GM23338 (cell line): ENCODE data around the gene SEZ6.

Experiments used
- CREB1 ChIP-seq: fragments of 250-450 bp; sonication (Bioruptor Pico); IDR thresholded peaks from 2 replicates; pipeline ENCODE4 v1.5.0; 2020; ENCODE audit warnings: low read depth, mild to moderate bottlenecking, moderate library complexity
- ETS1 ChIP-seq: IDR thresholded peaks from 2 replicates; pipeline ENCODE4 v1.6.1; 2016; ENCODE audit warnings: antibody characterized with exemption
- EZH2 ChIP-seq: fragments of 200-600 bp; sonication (generic); IDR thresholded peaks from one replicate; pipeline ENCODE4 v1.8.0; 2017; ENCODE audit warnings: antibody characterized with exemption, mild to moderate bottlenecking, low read depth; ENCODE audit not compliant: unreplicated experiment
- EZH2phosphoT487 ChIP-seq: fragments of 200-600 bp; sonication (generic); IDR thresholded peaks from one replicate; pipeline ENCODE4 v1.8.1; 2018; ENCODE audit warnings: antibody characterized with exemption; ENCODE audit not compliant: unreplicated experiment
- JUNB ChIP-seq: IDR thresholded peaks from one replicate; pipeline ENCODE4 v1.6.1; 2016; ENCODE audit warnings: antibody characterized with exemption; ENCODE audit not compliant: unreplicated experiment
- NANOG ChIP-seq: IDR thresholded peaks from 2 replicates; pipeline ENCODE4 v1.6.1; 2016; ENCODE audit warnings: antibody characterized with exemption, borderline replicate concordance
- POLR2AphosphoS5 ChIP-seq: IDR thresholded peaks from 2 replicates; pipeline ENCODE4 v1.6.1; 2016; ENCODE audit warnings: antibody characterized with exemption, low read depth
- REST ChIP-seq: IDR thresholded peaks from one replicate; pipeline ENCODE4 v1.6.1; 2018; ENCODE audit warnings: antibody characterized with exemption; ENCODE audit not compliant: unreplicated experiment
- STAT1 ChIP-seq: IDR thresholded peaks from one replicate; pipeline ENCODE4 v1.6.1; 2016; ENCODE audit warnings: antibody characterized with exemption; ENCODE audit not compliant: unreplicated experiment
- ZNF114 ChIP-seq: fragments of 250-450 bp; sonication (Bioruptor Pico); IDR thresholded peaks from 2 replicates; pipeline ENCODE4 v1.5.0; 2020; ENCODE audit warnings: mild to moderate bottlenecking, moderate library complexity
- TF ChIP-seq, protein P1 (sequence below), 2 experiments: fragments of 200-600 bp in 1 of 2; sonication (generic) in 1 of 2; conservative IDR thresholded peaks; 2 replicates each; pipeline versions ENCODE4 v1.5.1 to v1.6.1; 2016 to 2017; ENCODE audit warnings: antibody characterized with exemption in 2 of 2, low read depth in 2 of 2, mild to moderate bottlenecking in 2 of 2, moderate library complexity in 1 of 2
- TF ChIP-seq, protein P2 (sequence below): fragments of 250-450 bp; sonication (Bioruptor Pico); IDR thresholded peaks from 2 replicates; pipeline ENCODE4 v1.5.0; 2020; ENCODE audit warnings: mild to moderate bottlenecking, moderate library complexity

GRCh38 chr17:29038085-29038795 is 32.4 kb upstream of the SEZ6 start:
- TF ChIP-seq, protein P1, sequence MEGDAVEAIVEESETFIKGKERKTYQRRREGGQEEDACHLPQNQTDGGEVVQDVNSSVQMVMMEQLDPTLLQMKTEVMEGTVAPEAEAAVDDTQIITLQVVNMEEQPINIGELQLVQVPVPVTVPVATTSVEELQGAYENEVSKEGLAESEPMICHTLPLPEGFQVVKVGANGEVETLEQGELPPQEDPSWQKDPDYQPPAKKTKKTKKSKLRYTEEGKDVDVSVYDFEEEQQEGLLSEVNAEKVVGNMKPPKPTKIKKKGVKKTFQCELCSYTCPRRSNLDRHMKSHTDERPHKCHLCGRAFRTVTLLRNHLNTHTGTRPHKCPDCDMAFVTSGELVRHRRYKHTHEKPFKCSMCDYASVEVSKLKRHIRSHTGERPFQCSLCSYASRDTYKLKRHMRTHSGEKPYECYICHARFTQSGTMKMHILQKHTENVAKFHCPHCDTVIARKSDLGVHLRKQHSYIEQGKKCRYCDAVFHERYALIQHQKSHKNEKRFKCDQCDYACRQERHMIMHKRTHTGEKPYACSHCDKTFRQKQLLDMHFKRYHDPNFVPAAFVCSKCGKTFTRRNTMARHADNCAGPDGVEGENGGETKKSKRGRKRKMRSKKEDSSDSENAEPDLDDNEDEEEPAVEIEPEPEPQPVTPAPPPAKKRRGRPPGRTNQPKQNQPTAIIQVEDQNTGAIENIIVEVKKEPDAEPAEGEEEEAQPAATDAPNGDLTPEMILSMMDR (conservative IDR thresholded peaks at IDR 0.05; ENCODE audit: low read depth in 2 of 2), result no peak
- TF ChIP-seq POLR2AphosphoS5, result no peak
- no peak for TF ChIP-seq EZH2phosphoT487
- no peak for TF ChIP-seq EZH2
- TF ChIP-seq REST, result no peak
- no peak for TF ChIP-seq ZNF114 (CRISPR knock-in tag)
- TF ChIP-seq ETS1, result no peak
- TF ChIP-seq STAT1, result no peak
- no peak for TF ChIP-seq CREB1
- TF ChIP-seq JUNB, result no peak
- TF ChIP-seq NANOG, result no peak
- TF ChIP-seq, protein P2, sequence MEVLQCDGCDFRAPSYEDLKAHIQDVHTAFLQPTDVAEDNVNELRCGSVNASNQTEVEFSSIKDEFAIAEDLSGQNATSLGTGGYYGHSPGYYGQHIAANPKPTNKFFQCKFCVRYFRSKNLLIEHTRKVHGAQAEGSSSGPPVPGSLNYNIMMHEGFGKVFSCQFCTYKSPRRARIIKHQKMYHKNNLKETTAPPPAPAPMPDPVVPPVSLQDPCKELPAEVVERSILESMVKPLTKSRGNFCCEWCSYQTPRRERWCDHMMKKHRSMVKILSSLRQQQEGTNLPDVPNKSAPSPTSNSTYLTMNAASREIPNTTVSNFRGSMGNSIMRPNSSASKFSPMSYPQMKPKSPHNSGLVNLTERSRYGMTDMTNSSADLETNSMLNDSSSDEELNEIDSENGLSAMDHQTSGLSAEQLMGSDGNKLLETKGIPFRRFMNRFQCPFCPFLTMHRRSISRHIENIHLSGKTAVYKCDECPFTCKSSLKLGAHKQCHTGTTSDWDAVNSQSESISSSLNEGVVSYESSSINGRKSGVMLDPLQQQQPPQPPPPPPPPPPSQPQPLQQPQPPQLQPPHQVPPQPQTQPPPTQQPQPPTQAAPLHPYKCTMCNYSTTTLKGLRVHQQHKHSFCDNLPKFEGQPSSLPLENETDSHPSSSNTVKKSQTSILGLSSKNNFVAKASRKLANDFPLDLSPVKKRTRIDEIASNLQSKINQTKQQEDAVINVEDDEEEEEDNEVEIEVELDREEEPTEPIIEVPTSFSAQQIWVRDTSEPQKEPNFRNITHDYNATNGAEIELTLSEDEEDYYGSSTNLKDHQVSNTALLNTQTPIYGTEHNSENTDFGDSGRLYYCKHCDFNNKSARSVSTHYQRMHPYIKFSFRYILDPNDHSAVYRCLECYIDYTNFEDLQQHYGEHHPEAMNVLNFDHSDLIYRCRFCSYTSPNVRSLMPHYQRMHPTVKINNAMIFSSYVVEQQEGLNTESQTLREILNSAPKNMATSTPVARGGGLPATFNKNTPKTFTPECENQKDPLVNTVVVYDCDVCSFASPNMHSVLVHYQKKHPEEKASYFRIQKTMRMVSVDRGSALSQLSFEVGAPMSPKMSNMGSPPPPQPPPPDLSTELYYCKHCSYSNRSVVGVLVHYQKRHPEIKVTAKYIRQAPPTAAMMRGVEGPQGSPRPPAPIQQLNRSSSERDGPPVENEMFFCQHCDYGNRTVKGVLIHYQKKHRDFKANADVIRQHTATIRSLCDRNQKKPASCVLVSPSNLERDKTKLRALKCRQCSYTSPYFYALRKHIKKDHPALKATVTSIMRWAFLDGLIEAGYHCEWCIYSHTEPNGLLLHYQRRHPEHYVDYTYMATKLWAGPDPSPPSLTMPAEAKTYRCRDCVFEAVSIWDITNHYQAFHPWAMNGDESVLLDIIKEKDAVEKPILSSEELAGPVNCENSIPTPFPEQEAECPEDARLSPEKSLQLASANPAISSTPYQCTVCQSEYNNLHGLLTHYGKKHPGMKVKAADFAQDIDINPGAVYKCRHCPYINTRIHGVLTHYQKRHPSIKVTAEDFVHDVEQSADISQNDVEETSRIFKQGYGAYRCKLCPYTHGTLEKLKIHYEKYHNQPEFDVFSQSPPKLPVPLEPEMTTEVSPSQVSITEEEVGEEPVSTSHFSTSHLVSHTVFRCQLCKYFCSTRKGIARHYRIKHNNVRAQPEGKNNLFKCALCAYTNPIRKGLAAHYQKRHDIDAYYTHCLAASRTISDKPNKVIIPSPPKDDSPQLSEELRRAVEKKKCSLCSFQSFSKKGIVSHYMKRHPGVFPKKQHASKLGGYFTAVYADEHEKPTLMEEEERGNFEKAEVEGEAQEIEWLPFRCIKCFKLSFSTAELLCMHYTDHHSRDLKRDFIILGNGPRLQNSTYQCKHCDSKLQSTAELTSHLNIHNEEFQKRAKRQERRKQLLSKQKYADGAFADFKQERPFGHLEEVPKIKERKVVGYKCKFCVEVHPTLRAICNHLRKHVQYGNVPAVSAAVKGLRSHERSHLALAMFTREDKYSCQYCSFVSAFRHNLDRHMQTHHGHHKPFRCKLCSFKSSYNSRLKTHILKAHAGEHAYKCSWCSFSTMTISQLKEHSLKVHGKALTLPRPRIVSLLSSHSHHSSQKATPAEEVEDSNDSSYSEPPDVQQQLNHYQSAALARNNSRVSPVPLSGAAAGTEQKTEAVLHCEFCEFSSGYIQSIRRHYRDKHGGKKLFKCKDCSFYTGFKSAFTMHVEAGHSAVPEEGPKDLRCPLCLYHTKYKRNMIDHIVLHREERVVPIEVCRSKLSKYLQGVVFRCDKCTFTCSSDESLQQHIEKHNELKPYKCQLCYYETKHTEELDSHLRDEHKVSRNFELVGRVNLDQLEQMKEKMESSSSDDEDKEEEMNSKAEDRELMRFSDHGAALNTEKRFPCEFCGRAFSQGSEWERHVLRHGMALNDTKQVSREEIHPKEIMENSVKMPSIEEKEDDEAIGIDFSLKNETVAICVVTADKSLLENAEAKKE (CRISPR knock-in tag), result no peak
